Fibroblast of the aortic adventitia (primary cell): ENCODE measurements around the gene TMEM219. TPM values are rescaled to one million over a fixed set of nuclear protein-coding genes. Genes with fewer than 3 reads are reported as not detected.

Source experiments
- DNase-seq: peaks from one replicate; pipeline ENCODE4 v3.0.0-alpha.2; 2010; ENCODE audit warnings: low read depth
- H3K4me3 ChIP-seq: 2 replicates; pipeline ENCODE4 v1.5.1; 2011; ENCODE audit warnings: low read depth, mild to moderate bottlenecking, control low read depth, low read length, moderate library complexity
- CTCF ChIP-seq: IDR thresholded peaks from 2 replicates; pipeline ENCODE4 v1.5.1; 2011; ENCODE audit warnings: mild to moderate bottlenecking, low read length, control low read depth, inconsistent platforms; ENCODE audit not compliant: insufficient read depth
- total RNA-seq: library from RNA; depleted of rRNA; stranded (reverse); fragments of >200 nt; gene quantifications from 2 replicates; pipeline ENCODE4 v1.2.3, GENCODE V29; 2012; ENCODE audit warnings: low replicate concordance

Gene TMEM219
- total RNA-seq, 1 donor = 57.3 TPM

- no peak overlapping the region for H3K4me3 ChIP-seq
- no peak for DNase-seq
- TF ChIP-seq CTCF = no peak
These were observed 40.9 kb upstream of the TMEM219 start for GRCh38 chr16:29921034-29921385.

- TF ChIP-seq CTCF = no peak
- no peak overlapping the region for H3K4me3 ChIP-seq
These were observed 39.6 kb upstream of the TMEM219 start for GRCh38 chr16:29922326-29922725.

GRCh38 chr16:29922986-29923501 lies 38.8 kb upstream of the TMEM219 start:
- no peak for TF ChIP-seq CTCF
- no peak overlapping the region for H3K4me3 ChIP-seq
- DNase-seq = no peak

More at GRCh38 chr16:29922326-29922725, 39.6 kb upstream of the TMEM219 start:
- no peak for DNase-seq

GRCh38 chr16:29925105-29925756 lies 36.6 kb upstream of the TMEM219 start:
- peak overlapping the region; percentile 95 for H3K4me3 ChIP-seq
- TF ChIP-seq CTCF = no peak
- DNase-seq = peak; percentile 16

GRCh38 chr16:29925781-29926710 lies 35.8 kb upstream of the TMEM219 start, which contains the start of gene KCTD13:
Gene KCTD13 (minus strand): TSS chr16:29926226. CDS start chr16:29926033, 193 bp downstream.
- DNase-seq = peak; percentile 76
- no peak for TF ChIP-seq CTCF
- H3K4me3 ChIP-seq = peak within 1 kb of the TSS; percentile 95

- TF ChIP-seq CTCF = no peak
- peak overlapping the region; percentile 95 for H3K4me3 ChIP-seq
- DNase-seq = no peak
These were observed 35.2 kb upstream of the TMEM219 start for GRCh38 chr16:29926711-29927052.
